MCF 10A (cell line): Measurements from ENCODE around the gene ALPP. TPM values are rescaled to one million over a fixed set of nuclear protein-coding genes. Genes with fewer than 3 reads are reported as not detected.

Experiments
- BruUV-seq: library from RNA; stranded (reverse); fragments of 400-500 nt; replicated peaks from 2 replicates; lab custom pipeline; 2021; lab: Mats Ljungman, UMichigan
- CTCF ChIA-PET: fragments of 300-600 bp; sonication (Branson Sonifier 250); formaldehyde crosslinking; extraction: SDS; loops from one replicate; lab custom pipeline; 2021; ENCODE audit warnings: antibody characterized with exemption, inconsistent platforms; lab: Yijun Ruan, JAX
- POLR2A ChIA-PET: fragments of 300-600, 350-650 bp; sonication (Branson Sonifier 250); formaldehyde crosslinking; extraction: SDS; loops from one replicate; lab custom pipeline; 2020; ENCODE audit warnings: antibody characterized with exemption, inconsistent platforms; lab: Yijun Ruan, JAX
- DNase-seq: peaks from one replicate; pipeline ENCODE4 v3.0.0-alpha.2; 2018; ENCODE audit not compliant: unreplicated experiment
- H3K27ac Mint-ChIP-seq: one replicate; pipeline ENCODE4 v1.8.0; 2022; ENCODE audit warnings: mild to moderate bottlenecking, low read depth, mixed read lengths; ENCODE audit not compliant: unreplicated experiment
- H3K27me3 Mint-ChIP-seq: one replicate; pipeline ENCODE4 v1.8.0; 2022; ENCODE audit warnings: mixed read lengths; ENCODE audit not compliant: insufficient read depth, unreplicated experiment
- H3K36me3 Mint-ChIP-seq: one replicate; pipeline ENCODE4 v1.8.0; 2022; ENCODE audit warnings: mild to moderate bottlenecking, moderate library complexity, mixed read lengths; ENCODE audit not compliant: insufficient read depth, unreplicated experiment
- H3K4me1 Mint-ChIP-seq: one replicate; pipeline ENCODE4 v1.8.0; 2022; ENCODE audit warnings: mixed read lengths; ENCODE audit not compliant: insufficient read depth, unreplicated experiment
- H3K4me3 Mint-ChIP-seq: one replicate; pipeline ENCODE4 v1.8.0; 2022; ENCODE audit warnings: mild to moderate bottlenecking, moderate library complexity, mixed read lengths; ENCODE audit not compliant: unreplicated experiment
- H3K9me3 Mint-ChIP-seq: one replicate; pipeline ENCODE4 v1.8.0; 2022; ENCODE audit warnings: mixed read lengths; ENCODE audit not compliant: unreplicated experiment
- CTCF ChIP-seq: fragments of 200-600 bp; IDR thresholded peaks from one replicate; pipeline ENCODE4 v1.8.0; 2022; ENCODE audit warnings: antibody characterized with exemption, mild to moderate bottlenecking; ENCODE audit not compliant: unreplicated experiment
- intact Hi-C: fragments of 100-400 bp; cut with micrococcal nuclease; formaldehyde crosslinking; loops from 2 replicates; pipeline ENCODE4 v1.14.1; 2022
- total RNA-seq: library from RNA; stranded (reverse); gene quantifications from 2 replicates; pipeline ENCODE4 v1.2.3, GENCODE V29; 2022

The ALPP gene
- total RNA-seq, 1 experiment from 2014 or later, result 0.35 TPM

GRCh38 chr2:232410238-232410900 lies 31.8 kb downstream of the ALPP start:
- ChIA-PET POLR2A (no interaction called here), CTCF (interaction anchor here (0.7 to 1.5 kb wide), 2 partner anchors 10 to 77 kb away, joined by 3 to 4 read pairs; no protein-coding TSS in a partner anchor)
- H3K4me1 Mint-ChIP-seq, result no peaks in the 10 kb centered on the region
- no peaks in the 10 kb centered on the region for H3K36me3 Mint-ChIP-seq
- no peak overlapping the region for H3K27ac Mint-ChIP-seq
- H3K27me3 Mint-ChIP-seq, result peaks cover 40% of the 10 kb centered on the region
- H3K9me3 Mint-ChIP-seq, result no peaks in the 10 kb centered on the region
- DNase-seq, result no peak
- BruUV-seq, result no TSS peak
- intact Hi-C loops, result no loop called here
- TF ChIP-seq CTCF, result no peak
- H3K4me3 Mint-ChIP-seq, result no peak overlapping the region

GRCh38 chr2:232411901-232412629 lies 33.5 kb downstream of the ALPP start:
- peaks cover 40% of the 10 kb centered on the region for H3K27me3 Mint-ChIP-seq
- no TSS peak for BruUV-seq
- POLR2A ChIA-PET, result no interaction called here
- H3K4me3 Mint-ChIP-seq, result no peak overlapping the region
- no peaks in the 10 kb centered on the region for H3K4me1 Mint-ChIP-seq
- no peaks in the 10 kb centered on the region for H3K36me3 Mint-ChIP-seq
- H3K9me3 Mint-ChIP-seq, result no peaks in the 10 kb centered on the region
- CTCF ChIA-PET, result interaction anchor here (0.6 to 1.2 kb wide), 3 partner anchors 43 to 559 kb away, joined by 3 to 4 read pairs (median 3); no protein-coding TSS in a partner anchor
- intact Hi-C loops, result no loop called here
- DNase-seq, result no peak
- H3K27ac Mint-ChIP-seq, result no peak overlapping the region
- no peak for TF ChIP-seq CTCF

- TF ChIP-seq CTCF, result no peak
- no peaks in the 10 kb centered on the region for H3K36me3 Mint-ChIP-seq
- POLR2A ChIA-PET, result interaction anchor here (0.5 kb wide), 1 partner anchor 1441 kb away, joined by 3 read pairs; no protein-coding TSS in a partner anchor
- no peaks in the 10 kb centered on the region for H3K9me3 Mint-ChIP-seq
- H3K4me1 Mint-ChIP-seq, result no peaks in the 10 kb centered on the region
- no peak overlapping the region for H3K27ac Mint-ChIP-seq
- intact Hi-C loops, result no loop called here
- H3K4me3 Mint-ChIP-seq, result no peak overlapping the region
- peaks cover 43% of the 10 kb centered on the region for H3K27me3 Mint-ChIP-seq
- no TSS peak for BruUV-seq
- DNase-seq, result no peak
- CTCF ChIA-PET, result interaction anchor here (0.6 to 1.2 kb wide), 4 partner anchors 44 to 1001 kb away, joined by 3 to 4 read pairs (median 3); no protein-coding TSS in a partner anchor
These were observed 34.4 kb downstream of the ALPP start for GRCh38 chr2:232412986-232413385.

GRCh38 chr2:232415138-232415690 lies 36.7 kb downstream of the ALPP start:
- no TSS peak for BruUV-seq
- Mint-ChIP-seq H3K27me3 (peaks cover 50% of the 10 kb centered on the region), H3K27ac (no peak overlapping the region), H3K36me3 (no peaks in the 10 kb centered on the region), H3K4me3 (no peak overlapping the region), H3K9me3 (no peaks in the 10 kb centered on the region), H3K4me1 (no peaks in the 10 kb centered on the region)
- intact Hi-C loops, result no loop called here
- CTCF ChIA-PET, result no interaction called here
- TF ChIP-seq CTCF, result no peak
- DNase-seq, result no peak
- POLR2A ChIA-PET, result interaction anchor here (0.6 kb wide), 1 partner anchor 433 kb away, joined by 3 read pairs; no protein-coding TSS in a partner anchor
